DND-41 (cell line): ENCODE data around the gene PDE4D.

Experiments used
- ATAC-seq: fragments of 200-7000 bp; cut with Tn5 transposase; 3 replicates; pipeline ENCODE4 v1.9.1; 2021; ENCODE audit warnings: low read depth; ENCODE audit not compliant: insufficient read depth
- DNase-seq: peaks from one replicate; pipeline ENCODE4 v3.0.0-alpha.2; 2020
- H2AFZ ChIP-seq: 2 replicates; pipeline ENCODE4 v1.6.0; 2012; ENCODE audit warnings: low read depth, low read length
- H3K27ac ChIP-seq: 2 replicates; pipeline ENCODE4 v1.5.1; 2012; ENCODE audit warnings: low read length, inconsistent platforms
- H3K27me3 ChIP-seq: fragments of 200-600 bp; sonication (generic); 2 replicates; pipeline ENCODE4 v1.6.0; 2012; ENCODE audit warnings: low read length, mild to moderate bottlenecking, inconsistent platforms; ENCODE audit not compliant: insufficient read depth, poor library complexity
- H3K36me3 ChIP-seq: 2 replicates; pipeline ENCODE4 v1.5.1; 2012; ENCODE audit warnings: low read length, inconsistent platforms; ENCODE audit not compliant: insufficient read depth
- H3K4me1 ChIP-seq: 2 replicates; pipeline ENCODE4 v1.5.1; 2012; ENCODE audit warnings: mild to moderate bottlenecking, low read length; ENCODE audit not compliant: insufficient read depth
- H3K4me2 ChIP-seq: 2 replicates; pipeline ENCODE4 v1.6.0; 2012; ENCODE audit warnings: mild to moderate bottlenecking, moderate library complexity, low read length, inconsistent platforms; ENCODE audit not compliant: insufficient read depth
- H3K4me3 ChIP-seq, 2 experiments: fragments of 200-600 bp in 1 of 2; shearing (Covaris generic) in 1 of 2; 2 replicates each; pipeline ENCODE4 v1.5.1; 2012 to 2016; ENCODE audit warnings: inconsistent platforms in 2 of 2, low read length in 2 of 2, mild to moderate bottlenecking in 2 of 2, low read depth in 1 of 2, moderate library complexity in 1 of 2
- H3K79me2 ChIP-seq: 2 replicates; pipeline ENCODE4 v1.6.0; 2012; ENCODE audit warnings: low read length, inconsistent platforms; ENCODE audit not compliant: insufficient read depth
- H3K9ac ChIP-seq: 2 replicates; pipeline ENCODE4 v1.6.0; 2012; ENCODE audit warnings: low read depth, mild to moderate bottlenecking, inconsistent platforms, low read length, moderate library complexity
- H3K9me3 ChIP-seq: 2 replicates; pipeline ENCODE4 v1.5.1; 2012; ENCODE audit warnings: low read length, moderate library complexity, mild to moderate bottlenecking, inconsistent platforms; ENCODE audit not compliant: insufficient read depth, severe bottlenecking
- H4K20me1 ChIP-seq: 2 replicates; pipeline ENCODE4 v1.6.0; 2012; ENCODE audit warnings: low read length; ENCODE audit not compliant: insufficient read depth
- CTCF ChIP-seq: IDR thresholded peaks from 2 replicates; pipeline ENCODE4 v1.5.1; 2012; ENCODE audit warnings: borderline replicate concordance, low read length, moderate library complexity, mild to moderate bottlenecking; ENCODE audit not compliant: poor library complexity, severe bottlenecking; ENCODE audit errors: extremely low read depth
- EZH2 ChIP-seq: IDR thresholded peaks from 3 replicates; pipeline ENCODE4 v1.6.1; 2012; ENCODE audit warnings: borderline replicate concordance, low read depth, mild to moderate bottlenecking, moderate library complexity, low read length, inconsistent platforms; ENCODE audit not compliant: severe bottlenecking

The PDE4D gene

GRCh38 chr5:58944221-58944620, 949.3 kb downstream of the PDE4D start:
- Histone ChIP-seq H3K9me3 (no peaks in the 10 kb centered on the region), H3K36me3 (no peaks in the 10 kb centered on the region), H3K4me3 (no peak overlapping the region), H2AFZ (no peak overlapping the region), H3K27ac (no peak overlapping the region), H3K79me2 (no peaks in the 10 kb centered on the region), H4K20me1 (no peaks in the 10 kb centered on the region), H3K9ac (no peak overlapping the region), H3K4me2 (no peak overlapping the region), H3K4me1 (no peaks in the 10 kb centered on the region), H3K27me3 (no peaks in the 10 kb centered on the region)
- DNase-seq (no peak), ATAC-seq (no peak)
- no peak for TF ChIP-seq CTCF
- no peak for TF ChIP-seq EZH2

- ATAC-seq (no peak), DNase-seq (no peak)
- Histone ChIP-seq H3K27me3 (no peaks in the 10 kb centered on the region), H3K9ac (no peak overlapping the region), H3K79me2 (no peaks in the 10 kb centered on the region), H3K4me1 (no peaks in the 10 kb centered on the region), H3K9me3 (no peaks in the 10 kb centered on the region), H4K20me1 (no peaks in the 10 kb centered on the region), H3K4me2 (no peak overlapping the region), H3K4me3 (no peak overlapping the region), H3K36me3 (no peaks in the 10 kb centered on the region), H2AFZ (no peak overlapping the region), H3K27ac (no peak overlapping the region)
- TF ChIP-seq EZH2 (no peak), CTCF (no peak)
Observed at GRCh38 chr5:58940446-58940845, 953.1 kb downstream of the PDE4D start.

- no peak overlapping the region for H3K9ac ChIP-seq
- H4K20me1 ChIP-seq: no peaks in the 10 kb centered on the region
- DNase-seq (no peak), ATAC-seq (no peak)
- no peaks in the 10 kb centered on the region for H3K4me1 ChIP-seq
- H3K79me2 ChIP-seq: no peaks in the 10 kb centered on the region
- H3K27me3 ChIP-seq: no peaks in the 10 kb centered on the region
- H3K4me2 ChIP-seq: no peak overlapping the region
- H3K27ac ChIP-seq: no peak overlapping the region
- H2AFZ ChIP-seq: no peak overlapping the region
- H3K9me3 ChIP-seq: no peaks in the 10 kb centered on the region
- no peak overlapping the region for H3K4me3 ChIP-seq
- no peak for TF ChIP-seq EZH2
- TF ChIP-seq CTCF: no peak
- H3K36me3 ChIP-seq: no peaks in the 10 kb centered on the region
Observed at GRCh38 chr5:58939664-58940063, 953.9 kb downstream of the PDE4D start.
